ENCODE results near the gene CEP68. TPM values are rescaled to one million over a fixed set of nuclear protein-coding genes. Genes with fewer than 3 reads are reported as not detected.

Gene CEP68
- total and polyA plus RNA-seq, 5 donors: 8.6 to 19.3 (median 13.9) TPM

- DNase-seq (no peak), ATAC-seq (no peak)
- Histone ChIP-seq H3K4me3 (ENCODE audit: low read length) (no peak overlapping the region), H3K9me3 (ENCODE audit: control insufficient read depth, low read length) (no peaks in the 10 kb centered on the region), H3K27ac (ENCODE audit: low read length) (no peak overlapping the region), H3K27me3 (ENCODE audit: control insufficient read depth, insufficient read depth) (no peaks in the 10 kb centered on the region), H3K4me1 (ENCODE audit: control insufficient read depth, insufficient read depth, low read length) (peaks cover 23% of the 10 kb centered on the region)
- WGBS: 71% methylated on average over 7 of the region's 7 CpGs
- intact Hi-C loops (cut with DNase I): loop anchor here in 1 of 4 donors (10.0 kb wide), 1 partner anchor 103 kb away; no protein-coding TSS in a partner anchor
These were observed 5.1 kb downstream of the CEP68 start for GRCh38 chr2:65061146-65061909.

- no peak overlapping the region for H3K4me3 ChIP-seq (ENCODE audit: low read length)
- peaks cover 23% of the 10 kb centered on the region for H3K4me1 ChIP-seq (ENCODE audit: control insufficient read depth, insufficient read depth, low read length)
- 98% methylated on average over 8 of the region's 8 CpGs for WGBS
- no peaks in the 10 kb centered on the region for H3K27me3 ChIP-seq (ENCODE audit: control insufficient read depth, insufficient read depth)
- DNase-seq (no peak), ATAC-seq (no peak)
- no peaks in the 10 kb centered on the region for H3K9me3 ChIP-seq (ENCODE audit: control insufficient read depth, low read length)
- intact Hi-C loops (cut with DNase I): loop anchor here in 1 of 4 donors (10.0 kb wide), 1 partner anchor 103 kb away; no protein-coding TSS in a partner anchor
- no peak overlapping the region for H3K27ac ChIP-seq (ENCODE audit: low read length)
These were observed 5.7 kb downstream of the CEP68 start for GRCh38 chr2:65061910-65062339.

- Histone ChIP-seq H3K4me3 (ENCODE audit: low read length) (no peak overlapping the region), H3K27ac (ENCODE audit: low read length) (no peak overlapping the region), H3K9me3 (ENCODE audit: control insufficient read depth, low read length) (no peaks in the 10 kb centered on the region), H3K27me3 (ENCODE audit: control insufficient read depth, insufficient read depth) (no peaks in the 10 kb centered on the region), H3K4me1 (ENCODE audit: control insufficient read depth, insufficient read depth, low read length) (peaks cover 28% of the 10 kb centered on the region)
- WGBS: 43% methylated on average over 13 of the region's 13 CpGs
- DNase-seq (no peak), ATAC-seq (no peak)
- intact Hi-C loops (cut with DNase I): loop anchor here in 1 of 4 donors (10.0 kb wide), 1 partner anchor 102 kb away; no protein-coding TSS in a partner anchor
These were observed 6.9 kb downstream of the CEP68 start for GRCh38 chr2:65062843-65063825.

- ATAC-seq: peak; percentile 82 to 87
- intact Hi-C loops (cut with DNase I): loop anchor here in 2 of 4 donors (5.0 to 10.0 kb wide), 2 partner anchors 100 to 107 kb away; no protein-coding TSS in a partner anchor
- WGBS: 30% methylated on average over 14 of the region's 14 CpGs
- Histone ChIP-seq H3K27me3 (ENCODE audit: control insufficient read depth, insufficient read depth) (no peaks in the 10 kb centered on the region), H3K4me3 (ENCODE audit: low read length) (no peak overlapping the region), H3K9me3 (ENCODE audit: control insufficient read depth, low read length) (no peaks in the 10 kb centered on the region), H3K4me1 (ENCODE audit: control insufficient read depth, insufficient read depth, low read length) (peaks cover 35% of the 10 kb centered on the region), H3K27ac (ENCODE audit: low read length) (peak overlapping the region; percentile 78)
- peak; percentile 85 to 89 (median 85) for DNase-seq
These were observed 8.7 kb downstream of the CEP68 start for GRCh38 chr2:65064728-65065552.

GRCh38 chr2:65067806-65068553 lies 11.8 kb downstream of the CEP68 start:
- Histone ChIP-seq H3K27ac (ENCODE audit: low read length) (no peak overlapping the region), H3K4me1 (ENCODE audit: control insufficient read depth, insufficient read depth, low read length) (peaks cover 35% of the 10 kb centered on the region), H3K27me3 (ENCODE audit: control insufficient read depth, insufficient read depth) (no peaks in the 10 kb centered on the region), H3K9me3 (ENCODE audit: control insufficient read depth, low read length) (no peaks in the 10 kb centered on the region), H3K4me3 (ENCODE audit: low read length) (no peak overlapping the region)
- 79% methylated on average over 14 of the region's 14 CpGs for WGBS
- intact Hi-C loops (cut with DNase I): loop anchor here in 2 of 4 donors (5.0 to 10.0 kb wide), 2 partner anchors 97 to 104 kb away; no protein-coding TSS in a partner anchor
- ATAC-seq (no peak), DNase-seq (peak in 1 of 3 donors; percentile 43)

DNA sequence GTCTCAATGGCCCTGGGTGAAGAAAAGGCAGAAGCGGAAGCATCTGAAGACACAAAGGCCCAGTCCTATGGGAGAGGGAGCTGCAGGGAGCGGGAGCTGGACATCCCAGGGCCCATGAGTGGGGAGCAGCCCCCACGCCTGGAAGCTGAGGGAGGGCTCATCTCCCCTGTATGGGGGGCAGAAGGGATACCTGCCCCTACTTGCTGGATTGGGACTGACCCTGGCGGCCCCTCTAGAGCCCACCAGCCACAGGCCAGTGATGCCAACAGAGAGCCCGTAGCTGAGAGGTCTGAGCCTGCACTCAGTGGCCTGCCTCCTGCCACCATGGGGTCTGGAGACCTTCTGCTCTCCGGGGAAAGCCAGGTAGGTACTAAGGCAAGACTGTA lies 13.2 kb downstream of the CEP68 start:
- Histone ChIP-seq H3K4me3 (ENCODE audit: low read length) (no peak overlapping the region), H3K4me1 (ENCODE audit: control insufficient read depth, insufficient read depth, low read length) (peaks cover 29% of the 10 kb centered on the region), H3K9me3 (ENCODE audit: control insufficient read depth, low read length) (no peaks in the 10 kb centered on the region), H3K27ac (ENCODE audit: low read length) (no peak overlapping the region), H3K27me3 (ENCODE audit: control insufficient read depth, insufficient read depth) (no peaks in the 10 kb centered on the region)
- no peak for ATAC-seq
- intact Hi-C loops (cut with DNase I): loop anchor here in 2 of 4 donors (5.0 to 10.0 kb wide), 2 partner anchors 95 to 103 kb away; no protein-coding TSS in a partner anchor
- WGBS: 86% methylated on average over 6 of the region's 6 CpGs
- DNase-seq: peak in 1 of 3 donors; percentile 20

GRCh38 chr2:65070172-65070830 lies 14.1 kb downstream of the CEP68 start:
- intact Hi-C loops (cut with DNase I): loop anchor here in 2 of 4 donors (5.0 to 10.0 kb wide), 2 partner anchors 54 to 117 kb away; no protein-coding TSS in a partner anchor
- WGBS: 53% methylated on average over 8 of the region's 8 CpGs
- peaks cover 26% of the 10 kb centered on the region for H3K4me1 ChIP-seq (ENCODE audit: control insufficient read depth, insufficient read depth, low read length)
- no peaks in the 10 kb centered on the region for H3K9me3 ChIP-seq (ENCODE audit: control insufficient read depth, low read length)
- H3K27me3 ChIP-seq (ENCODE audit: control insufficient read depth, insufficient read depth): no peaks in the 10 kb centered on the region
- no peak overlapping the region for H3K4me3 ChIP-seq (ENCODE audit: low read length)
- peak overlapping the region; percentile 47 for H3K27ac ChIP-seq (ENCODE audit: low read length)
- ATAC-seq (peak; percentile 38 to 66), DNase-seq (peak in 1 of 3 donors; percentile 54)

GRCh38 chr2:65070856-65071255 lies 14.6 kb downstream of the CEP68 start:
- ATAC-seq: no peak
- Histone ChIP-seq H3K27me3 (ENCODE audit: control insufficient read depth, insufficient read depth) (no peaks in the 10 kb centered on the region), H3K4me3 (ENCODE audit: low read length) (no peak overlapping the region), H3K27ac (ENCODE audit: low read length) (no peak overlapping the region), H3K4me1 (ENCODE audit: control insufficient read depth, insufficient read depth, low read length) (peaks cover 26% of the 10 kb centered on the region), H3K9me3 (ENCODE audit: control insufficient read depth, low read length) (no peaks in the 10 kb centered on the region)
- DNase-seq: peak in 1 of 3 donors; percentile 6
- intact Hi-C loops (cut with DNase I): loop anchor here in 2 of 4 donors (5.0 to 10.0 kb wide), 2 partner anchors 54 to 116 kb away; no protein-coding TSS in a partner anchor
- WGBS: 81% methylated on average over 6 of the region's 6 CpGs

- intact Hi-C loops (cut with DNase I): loop anchor here in 2 of 4 donors (5.0 to 10.0 kb wide), 2 partner anchors 53 to 116 kb away; no protein-coding TSS in a partner anchor
- no peak overlapping the region for H3K4me3 ChIP-seq (ENCODE audit: low read length)
- H3K27me3 ChIP-seq (ENCODE audit: control insufficient read depth, insufficient read depth): no peaks in the 10 kb centered on the region
- no peak overlapping the region for H3K27ac ChIP-seq (ENCODE audit: low read length)
- H3K4me1 ChIP-seq (ENCODE audit: control insufficient read depth, insufficient read depth, low read length): peaks cover 29% of the 10 kb centered on the region
- H3K9me3 ChIP-seq (ENCODE audit: control insufficient read depth, low read length): no peaks in the 10 kb centered on the region
- peak in 1 of 3 donors; percentile 62 for DNase-seq
- ATAC-seq: peak in 1 of 2 donors; percentile 2
- 68% methylated on average over 14 of the region's 14 CpGs for WGBS
These were observed 15.4 kb downstream of the CEP68 start for GRCh38 chr2:65071499-65072180.
